Measurements from ENCODE around the gene GLYATL1.
A peak's percentile ranks its signal among the peaks of the same experiment; 100 is the strongest.

Gene GLYATL1

GRCh38 chr11:58919561-58919960 lies 19.7 kb upstream of the GLYATL1 start:
- no peaks in the 10 kb centered on the region for H3K4me1 ChIP-seq (ENCODE audit: insufficient read depth, insufficient read length)
- DNase-seq (ENCODE audit: low read depth, low spot score) = no peak
- peaks cover 23% of the 10 kb centered on the region for H3K9me3 ChIP-seq (ENCODE audit: insufficient read depth, low read length)
- H3K9ac ChIP-seq (ENCODE audit: insufficient read length, low read depth) = no peak overlapping the region
- no peak overlapping the region for H3K4me3 ChIP-seq (ENCODE audit: insufficient read length, low read depth)
- TF ChIP-seq SUZ12 (IDR thresholded peaks at IDR 0.05; ENCODE audit: extremely low read depth, insufficient read depth, insufficient read length) = no peak
- TF ChIP-seq YY1 (IDR thresholded peaks at IDR 0.05; ENCODE audit: insufficient read depth, insufficient read length) = no peak
- H3K36me3 ChIP-seq (ENCODE audit: insufficient read depth, insufficient read length, low read length) = no peaks in the 10 kb centered on the region
- H3K27me3 ChIP-seq (ENCODE audit: insufficient read depth, insufficient read length) = no peaks in the 10 kb centered on the region

GRCh38 chr11:58919980-58920379 lies 19.3 kb upstream of the GLYATL1 start:
- Histone ChIP-seq H3K27me3 (ENCODE audit: insufficient read depth, insufficient read length) (no peaks in the 10 kb centered on the region), H3K4me3 (ENCODE audit: insufficient read length, low read depth) (no peak overlapping the region), H3K9ac (ENCODE audit: insufficient read length, low read depth) (no peak overlapping the region), H3K9me3 (ENCODE audit: insufficient read depth, low read length) (peaks cover 23% of the 10 kb centered on the region), H3K4me1 (ENCODE audit: insufficient read depth, insufficient read length) (no peaks in the 10 kb centered on the region), H3K36me3 (ENCODE audit: insufficient read depth, insufficient read length, low read length) (no peaks in the 10 kb centered on the region)
- TF ChIP-seq SUZ12 (IDR thresholded peaks at IDR 0.05; ENCODE audit: extremely low read depth, insufficient read depth, insufficient read length) = no peak
- no peak for TF ChIP-seq YY1 (IDR thresholded peaks at IDR 0.05; ENCODE audit: insufficient read depth, insufficient read length)
- TF ChIP-seq ZNF274 (IDR thresholded peaks at IDR 0.05; ENCODE audit: low read depth, low read length) = no peak
- DNase-seq (ENCODE audit: low read depth, low spot score) = no peak

GRCh38 chr11:58921778-58922390 lies 17.4 kb upstream of the GLYATL1 start:
- H3K9me3 ChIP-seq (ENCODE audit: insufficient read depth, low read length) = peaks cover 12% of the 10 kb centered on the region
- no peaks in the 10 kb centered on the region for H3K36me3 ChIP-seq (ENCODE audit: insufficient read depth, insufficient read length, low read length)
- H3K27me3 ChIP-seq (ENCODE audit: insufficient read depth, insufficient read length) = no peaks in the 10 kb centered on the region
- no peak overlapping the region for H3K4me3 ChIP-seq (ENCODE audit: insufficient read length, low read depth)
- no peak for DNase-seq (ENCODE audit: low read depth, low spot score)
- no peak for TF ChIP-seq YY1 (IDR thresholded peaks at IDR 0.05; ENCODE audit: insufficient read depth, insufficient read length)
- TF ChIP-seq SUZ12 (IDR thresholded peaks at IDR 0.05; ENCODE audit: extremely low read depth, insufficient read depth, insufficient read length) = no peak
- H3K9ac ChIP-seq (ENCODE audit: insufficient read length, low read depth) = no peak overlapping the region
- no peaks in the 10 kb centered on the region for H3K4me1 ChIP-seq (ENCODE audit: insufficient read depth, insufficient read length)

- no peaks in the 10 kb centered on the region for H3K4me1 ChIP-seq (ENCODE audit: insufficient read depth, insufficient read length)
- H3K9ac ChIP-seq (ENCODE audit: insufficient read length, low read depth) = no peak overlapping the region
- no peaks in the 10 kb centered on the region for H3K36me3 ChIP-seq (ENCODE audit: insufficient read depth, insufficient read length, low read length)
- TF ChIP-seq SUZ12 (IDR thresholded peaks at IDR 0.05; ENCODE audit: extremely low read depth, insufficient read depth, insufficient read length) (no peak), YY1 (IDR thresholded peaks at IDR 0.05; ENCODE audit: insufficient read depth, insufficient read length) (no peak), ZNF274 (IDR thresholded peaks at IDR 0.05; ENCODE audit: low read depth, low read length) (no peak)
- H3K9me3 ChIP-seq (ENCODE audit: insufficient read depth, low read length) = peaks cover 6% of the 10 kb centered on the region
- no peak for DNase-seq (ENCODE audit: low read depth, low spot score)
- H3K4me3 ChIP-seq (ENCODE audit: insufficient read length, low read depth) = no peak overlapping the region
- no peaks in the 10 kb centered on the region for H3K27me3 ChIP-seq (ENCODE audit: insufficient read depth, insufficient read length)
Observed at GRCh38 chr11:58922479-58922878, 16.8 kb upstream of the GLYATL1 start.

DNA sequence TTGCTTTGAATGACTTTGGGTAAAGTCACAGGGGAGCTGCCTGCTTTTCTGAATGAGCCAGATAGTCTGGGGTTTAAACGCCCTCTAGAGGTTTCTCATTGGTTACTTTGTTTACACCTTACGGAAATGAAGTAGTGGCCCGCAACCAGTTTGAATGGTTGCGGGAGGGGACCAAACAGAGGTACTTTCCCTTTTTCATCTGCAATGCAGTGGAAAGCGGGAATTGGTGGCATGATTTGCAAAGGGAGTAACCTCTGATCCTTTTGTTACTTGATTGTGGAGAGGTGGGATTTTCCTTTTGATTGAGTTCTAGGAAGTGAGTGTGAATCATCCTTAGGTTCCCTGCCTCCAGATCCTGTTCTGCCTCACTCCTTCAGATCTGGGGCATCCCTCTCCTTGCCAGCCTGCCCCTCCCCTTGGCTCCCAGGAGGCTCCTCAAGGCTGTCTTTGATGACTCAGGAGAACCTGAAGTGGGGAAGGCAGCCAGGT lies 15.9 kb upstream of the GLYATL1 start:
- Histone ChIP-seq H3K9ac (ENCODE audit: insufficient read length, low read depth) (no peak overlapping the region), H3K9me3 (ENCODE audit: insufficient read depth, low read length) (no peaks in the 10 kb centered on the region), H3K4me3 (ENCODE audit: insufficient read length, low read depth) (no peak overlapping the region), H3K36me3 (ENCODE audit: insufficient read depth, insufficient read length, low read length) (no peaks in the 10 kb centered on the region), H3K27me3 (ENCODE audit: insufficient read depth, insufficient read length) (no peaks in the 10 kb centered on the region), H3K4me1 (ENCODE audit: insufficient read depth, insufficient read length) (no peaks in the 10 kb centered on the region)
- TF ChIP-seq SUZ12 (IDR thresholded peaks at IDR 0.05; ENCODE audit: extremely low read depth, insufficient read depth, insufficient read length) (no peak), ZNF274 (IDR thresholded peaks at IDR 0.05; ENCODE audit: low read depth, low read length) (no peak), YY1 (IDR thresholded peaks at IDR 0.05; ENCODE audit: insufficient read depth, insufficient read length) (no peak)
- DNase-seq (ENCODE audit: low read depth, low spot score) = peak; percentile 50

DNA sequence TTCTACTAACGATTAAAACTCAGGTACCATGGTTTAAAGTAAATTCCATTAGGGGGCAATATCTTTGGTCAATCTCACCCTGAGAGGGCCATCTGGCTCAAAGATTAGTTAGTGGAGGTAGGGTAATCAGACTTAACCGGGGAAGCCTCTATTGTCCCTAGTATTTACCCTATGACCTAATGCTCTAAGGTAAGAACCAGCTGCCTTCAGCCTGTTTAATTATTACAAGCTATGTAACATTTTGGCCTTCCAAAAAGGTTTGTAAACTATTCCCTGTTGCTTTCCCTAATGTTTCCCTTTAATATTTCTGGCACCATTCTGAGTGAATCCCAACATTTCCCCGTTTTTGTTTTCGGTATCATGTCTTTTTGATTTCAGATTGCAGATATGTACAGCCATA lies 15.1 kb upstream of the GLYATL1 start:
- Histone ChIP-seq H3K9me3 (ENCODE audit: insufficient read depth, low read length) (no peaks in the 10 kb centered on the region), H3K4me3 (ENCODE audit: insufficient read length, low read depth) (no peak overlapping the region), H3K9ac (ENCODE audit: insufficient read length, low read depth) (no peak overlapping the region), H3K27me3 (ENCODE audit: insufficient read depth, insufficient read length) (no peaks in the 10 kb centered on the region), H3K4me1 (ENCODE audit: insufficient read depth, insufficient read length) (no peaks in the 10 kb centered on the region), H3K36me3 (ENCODE audit: insufficient read depth, insufficient read length, low read length) (no peaks in the 10 kb centered on the region)
- no peak for TF ChIP-seq ZNF274 (IDR thresholded peaks at IDR 0.05; ENCODE audit: low read depth, low read length)
- no peak for TF ChIP-seq YY1 (IDR thresholded peaks at IDR 0.05; ENCODE audit: insufficient read depth, insufficient read length)
- TF ChIP-seq SUZ12 (IDR thresholded peaks at IDR 0.05; ENCODE audit: extremely low read depth, insufficient read depth, insufficient read length) = no peak
- no peak for DNase-seq (ENCODE audit: low read depth, low spot score)

- TF ChIP-seq ZNF274 (IDR thresholded peaks at IDR 0.05; ENCODE audit: low read depth, low read length) (no peak), YY1 (IDR thresholded peaks at IDR 0.05; ENCODE audit: insufficient read depth, insufficient read length) (no peak), SUZ12 (IDR thresholded peaks at IDR 0.05; ENCODE audit: extremely low read depth, insufficient read depth, insufficient read length) (no peak)
- no peaks in the 10 kb centered on the region for H3K36me3 ChIP-seq (ENCODE audit: insufficient read depth, insufficient read length, low read length)
- no peaks in the 10 kb centered on the region for H3K4me1 ChIP-seq (ENCODE audit: insufficient read depth, insufficient read length)
- no peak for DNase-seq (ENCODE audit: low read depth, low spot score)
- H3K4me3 ChIP-seq (ENCODE audit: insufficient read length, low read depth) = no peak overlapping the region
- no peaks in the 10 kb centered on the region for H3K9me3 ChIP-seq (ENCODE audit: insufficient read depth, low read length)
- H3K27me3 ChIP-seq (ENCODE audit: insufficient read depth, insufficient read length) = no peaks in the 10 kb centered on the region
- H3K9ac ChIP-seq (ENCODE audit: insufficient read length, low read depth) = no peak overlapping the region
Observed at GRCh38 chr11:58926251-58926650, 13.0 kb upstream of the GLYATL1 start.

Measured in NT2/D1 (cell line).